ENCODE measurements around the gene HDAC4.

The HDAC4 gene

GRCh38 chr2:239186516-239187357, 214.1 kb downstream of the HDAC4 start:
- Histone ChIP-seq H3K4me3 (ENCODE audit: low read depth, low read length) (no peak overlapping the region), H3K9me3 (ENCODE audit: control insufficient read depth, insufficient read depth, low read depth, low read length) (no peaks in the 10 kb centered on the region), H3K36me3 (ENCODE audit: control insufficient read depth in 2 of 2, insufficient read depth in 1 of 2, low read length in 2 of 2) (peaks cover 0 to 19% of the 10 kb centered on the region in 2 experiments; a peak in 1 of 3 replicates), H3K4me1 (ENCODE audit: control insufficient read depth, insufficient read depth, low read length) (no peaks in the 10 kb centered on the region), H3K27ac (ENCODE audit: extremely low read depth, low read depth, low read length) (no peak overlapping the region)
- CTCF ChIA-PET, result interaction anchor here (1.1 kb wide), 1 partner anchor 43 kb away, joined by 4 read pairs; no protein-coding TSS in a partner anchor
- TF ChIP-seq ZEB2 (tag by site-specific recombination; IDR thresholded peaks at IDR 0.05), result no peak
- no peak for TF ChIP-seq BCL6B (tag by site-specific recombination; IDR thresholded peaks at IDR 0.05)
- no peak for TF ChIP-seq PRDM10 (tag by site-specific recombination; IDR thresholded peaks at IDR 0.05)
- TF ChIP-seq ZFP69B (tag by site-specific recombination; IDR thresholded peaks at IDR 0.05), result no peak
- no peak for TF ChIP-seq ZNF2 (tag by site-specific recombination; IDR thresholded peaks at IDR 0.05)
- no peak for TF ChIP-seq ZSCAN30 (tag by site-specific recombination; IDR thresholded peaks at IDR 0.05)
- no peak for TF ChIP-seq INSM2 (tag by site-specific recombination; IDR thresholded peaks at IDR 0.05)
- no peak for TF ChIP-seq ZNF214 (tag by site-specific recombination; IDR thresholded peaks at IDR 0.05; ENCODE audit: borderline replicate concordance)
- no peak for TF ChIP-seq ZNF530 (tag by site-specific recombination; IDR thresholded peaks at IDR 0.05; ENCODE audit: low read depth)
- no peak for TF ChIP-seq ZFP41 (tag by site-specific recombination; IDR thresholded peaks at IDR 0.05; ENCODE audit: borderline replicate concordance)
- no peak for TF ChIP-seq ZNF354C (tag by site-specific recombination; IDR thresholded peaks at IDR 0.05; ENCODE audit: borderline replicate concordance, low read depth)
- no peak for TF ChIP-seq ZNF23 (tag by site-specific recombination; IDR thresholded peaks at IDR 0.05; ENCODE audit: borderline replicate concordance)
- TF ChIP-seq ZNF747 (tag by site-specific recombination; IDR thresholded peaks at IDR 0.05), result no peak
- TF ChIP-seq ZNF37A (tag by site-specific recombination; IDR thresholded peaks at IDR 0.05), result no peak
- TF ChIP-seq ZNF518A (tag by site-specific recombination; conservative IDR thresholded peaks at IDR 0.05; ENCODE audit: low read depth), result no peak
- TF ChIP-seq ZNF610 (tag by site-specific recombination; IDR thresholded peaks at IDR 0.05; ENCODE audit: borderline replicate concordance), result no peak
- POLR2A ChIA-PET, result no interaction called here
